DMS53 treated with DMSO at 0.1 percent for 48 hours (cell line): ENCODE data around the gene CXXC5.
A peak's percentile ranks its signal among the peaks of the same experiment; 100 is the strongest.

Experiments
- DNase-seq: peaks from one replicate; lab custom pipeline; 2025; ENCODE audit not compliant: unreplicated experiment; lab: John Stamatoyannopoulos, UW

Gene CXXC5

DNA sequence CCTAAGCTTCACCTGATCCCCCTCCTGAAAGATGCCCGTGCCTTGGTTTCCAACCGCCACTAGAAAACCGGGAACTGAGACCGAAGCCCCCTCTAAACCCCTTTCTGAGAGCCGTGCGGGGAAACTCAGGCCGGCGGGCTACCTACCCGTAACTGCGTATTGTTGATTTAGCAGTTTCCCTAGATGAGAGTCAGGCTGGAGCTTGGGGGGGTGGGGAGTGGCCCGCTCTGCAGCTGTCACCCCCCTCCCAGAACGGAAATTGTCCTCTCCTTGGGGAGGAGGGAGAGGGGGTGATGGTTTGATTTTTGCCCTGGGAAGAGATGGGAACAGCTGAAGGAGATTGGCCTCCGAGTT is 2.5 kb downstream of the CXXC5 start:
- DNase-seq: no peak

- DNase-seq: peak; percentile 45
Observed at GRCh38 chr5:139651043-139651834, 3.1 kb downstream of the CXXC5 start.

GRCh38 chr5:139651853-139652787 is 4.0 kb downstream of the CXXC5 start:
- DNase-seq: no peak

DNA sequence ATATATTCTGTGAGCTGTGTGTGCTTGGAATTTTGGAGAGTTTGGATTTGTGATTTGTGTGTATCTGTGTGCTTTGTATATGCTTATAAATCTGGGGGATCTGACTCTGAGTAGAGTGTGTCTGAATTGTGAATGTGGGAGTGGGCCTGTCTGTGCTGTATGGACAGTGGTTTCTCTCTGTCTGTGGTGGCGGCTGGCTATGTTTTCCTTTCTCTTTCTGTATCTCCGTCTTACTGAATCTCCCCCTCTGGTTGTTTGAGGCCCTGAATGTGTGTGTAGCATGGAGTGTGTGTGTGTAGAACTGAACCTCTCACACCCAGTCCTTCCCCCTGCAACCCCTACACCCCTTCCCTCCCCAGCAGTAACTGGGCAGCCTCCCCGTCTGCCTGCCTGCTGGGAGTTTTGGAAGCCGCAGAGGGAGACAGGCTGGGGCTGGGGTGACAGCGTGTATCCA is 4.7 kb downstream of the CXXC5 start:
- DNase-seq: no peak

GRCh38 chr5:139653616-139654015 is 5.5 kb downstream of the CXXC5 start:
- DNase-seq: no peak

GRCh38 chr5:139654464-139654863 is 6.3 kb downstream of the CXXC5 start:
- DNase-seq: no peak

GRCh38 chr5:139654871-139655491 is 6.8 kb downstream of the CXXC5 start:
- peak; percentile 20 for DNase-seq

DNA sequence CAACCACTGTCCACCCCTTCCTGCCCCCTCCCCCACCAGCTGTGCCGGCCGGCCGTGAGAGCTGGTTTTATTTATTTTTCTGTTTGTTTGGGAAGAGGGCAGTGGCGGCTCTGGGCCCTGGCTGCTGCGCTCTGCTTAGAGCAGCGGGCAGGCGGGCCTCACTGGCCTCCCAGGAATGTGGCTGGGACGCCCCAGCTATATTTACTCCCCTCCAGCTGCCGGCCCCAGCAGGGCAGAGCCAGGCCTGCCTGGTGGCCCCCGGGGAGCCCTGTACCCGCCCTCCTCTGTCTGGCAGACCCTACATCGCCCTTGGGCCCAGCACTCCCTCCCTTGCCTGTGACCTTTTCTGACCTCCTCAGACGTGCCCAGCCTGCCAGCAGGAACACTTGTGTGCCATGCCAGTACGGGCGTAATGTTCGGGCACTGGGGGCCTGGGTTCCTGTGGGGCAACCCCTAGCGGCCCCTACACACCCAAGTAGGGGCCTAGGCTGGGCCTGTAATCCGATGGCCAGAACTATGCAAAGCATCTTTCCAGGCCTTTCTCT is 7.7 kb downstream of the CXXC5 start:
- DNase-seq: peak; percentile 39

GRCh38 chr5:139657363-139658321 is 9.5 kb downstream of the CXXC5 start:
- no peak for DNase-seq

DNA sequence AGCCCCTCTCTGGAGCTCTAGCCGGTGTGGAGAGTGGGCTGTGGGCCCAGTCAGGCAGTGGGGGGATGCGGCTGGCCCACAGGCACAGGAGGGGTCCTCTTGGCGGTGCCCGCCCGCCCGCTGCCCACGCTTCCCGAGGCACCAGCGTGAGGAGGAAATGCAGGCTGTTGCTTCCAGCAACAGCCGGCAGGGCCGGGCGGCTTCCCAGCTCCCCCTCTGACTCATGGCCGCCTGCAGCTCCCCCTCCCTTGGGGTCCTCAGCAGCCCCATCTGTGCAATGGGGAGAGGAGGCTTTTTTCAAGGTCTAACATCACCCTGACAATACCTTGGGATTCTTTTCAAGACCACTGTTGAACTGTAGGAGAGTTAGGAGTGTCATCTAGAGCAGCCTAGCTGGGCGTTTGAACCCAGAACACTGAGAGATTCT is 10.4 kb downstream of the CXXC5 start:
- no peak for DNase-seq

DNA sequence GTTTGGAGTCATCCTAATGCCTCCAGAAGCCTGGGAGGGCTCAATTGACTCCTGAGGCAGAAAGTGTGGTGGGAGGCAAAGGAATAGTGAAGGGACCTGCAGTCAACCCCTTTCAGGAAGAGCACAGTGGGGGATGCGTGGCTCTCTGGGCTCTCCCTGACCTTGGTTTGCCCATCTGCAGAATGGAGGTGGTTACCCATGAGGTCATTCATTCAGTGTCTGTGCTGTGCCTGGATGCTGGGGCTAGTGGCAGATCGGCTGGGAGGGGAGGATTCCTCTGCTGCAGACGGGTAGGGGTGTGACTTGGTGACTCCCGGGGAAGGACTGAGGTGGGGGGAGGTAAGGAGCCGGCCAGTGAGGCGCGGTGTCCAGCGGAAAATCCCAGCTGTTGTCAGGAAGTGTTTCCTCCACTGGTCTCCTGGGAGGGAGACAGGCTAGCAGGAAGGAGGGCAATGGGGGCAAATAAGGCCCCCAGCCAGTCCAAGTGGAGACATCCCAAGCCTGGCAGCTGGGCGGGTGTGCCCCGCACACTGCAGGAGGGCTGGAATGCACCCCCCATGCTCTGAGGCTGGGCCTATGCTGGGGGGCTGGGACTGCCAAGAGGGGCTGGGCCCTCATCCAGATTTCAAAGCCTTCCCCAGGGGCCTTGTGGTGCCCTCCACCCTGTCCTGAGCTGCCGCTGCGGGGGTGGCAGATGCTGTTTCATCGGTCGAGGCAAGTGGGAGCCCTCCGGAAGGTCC is 10.9 kb downstream of the CXXC5 start:
- DNase-seq: no peak

DNA sequence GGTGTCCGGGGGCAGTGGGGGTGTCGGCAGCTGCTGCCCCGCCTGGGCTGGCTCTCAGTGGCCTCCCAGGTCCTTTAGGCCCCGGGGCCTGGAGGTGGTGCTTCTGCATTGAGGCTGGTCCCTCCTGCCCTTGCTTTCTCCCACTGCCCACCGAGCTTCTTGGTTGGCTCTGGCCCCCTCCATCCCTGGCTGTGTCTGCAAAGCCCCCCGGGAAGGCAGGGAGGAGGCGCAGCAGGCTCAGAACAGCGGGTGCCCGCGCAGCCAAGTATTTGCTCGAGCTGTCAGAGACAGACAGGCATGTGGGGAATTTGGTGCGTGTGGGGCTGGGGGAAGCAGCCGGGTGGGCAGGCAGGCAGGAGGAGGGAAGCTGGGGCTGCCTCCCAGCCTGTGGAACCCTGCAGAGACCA is 11.5 kb downstream of the CXXC5 start:
- no peak for DNase-seq

GRCh38 chr5:139660105-139660922 is 12.2 kb downstream of the CXXC5 start:
- peak; percentile 62 for DNase-seq

GRCh38 chr5:139660923-139661814 is 13.0 kb downstream of the CXXC5 start:
- DNase-seq: no peak

DNA sequence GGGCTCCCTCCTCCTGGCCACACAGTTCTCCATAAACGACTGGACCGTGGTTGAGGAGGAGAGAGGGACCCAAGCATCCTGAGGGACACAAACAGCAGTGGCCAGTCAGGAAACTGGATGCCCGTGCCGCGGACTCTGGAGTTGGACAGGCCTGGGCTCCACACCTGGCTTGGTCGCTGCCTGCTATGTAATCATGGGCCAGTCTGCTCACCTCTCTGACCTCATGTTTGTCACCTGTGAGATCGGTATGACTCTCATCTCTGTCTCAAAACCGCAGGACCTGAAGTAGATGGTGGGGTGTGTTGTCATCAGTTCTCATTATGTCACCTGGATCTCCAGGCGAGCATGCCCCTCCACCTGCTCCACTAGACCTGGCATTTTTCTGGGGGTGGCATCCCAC is 14.5 kb downstream of the CXXC5 start:
- DNase-seq: no peak

DNA sequence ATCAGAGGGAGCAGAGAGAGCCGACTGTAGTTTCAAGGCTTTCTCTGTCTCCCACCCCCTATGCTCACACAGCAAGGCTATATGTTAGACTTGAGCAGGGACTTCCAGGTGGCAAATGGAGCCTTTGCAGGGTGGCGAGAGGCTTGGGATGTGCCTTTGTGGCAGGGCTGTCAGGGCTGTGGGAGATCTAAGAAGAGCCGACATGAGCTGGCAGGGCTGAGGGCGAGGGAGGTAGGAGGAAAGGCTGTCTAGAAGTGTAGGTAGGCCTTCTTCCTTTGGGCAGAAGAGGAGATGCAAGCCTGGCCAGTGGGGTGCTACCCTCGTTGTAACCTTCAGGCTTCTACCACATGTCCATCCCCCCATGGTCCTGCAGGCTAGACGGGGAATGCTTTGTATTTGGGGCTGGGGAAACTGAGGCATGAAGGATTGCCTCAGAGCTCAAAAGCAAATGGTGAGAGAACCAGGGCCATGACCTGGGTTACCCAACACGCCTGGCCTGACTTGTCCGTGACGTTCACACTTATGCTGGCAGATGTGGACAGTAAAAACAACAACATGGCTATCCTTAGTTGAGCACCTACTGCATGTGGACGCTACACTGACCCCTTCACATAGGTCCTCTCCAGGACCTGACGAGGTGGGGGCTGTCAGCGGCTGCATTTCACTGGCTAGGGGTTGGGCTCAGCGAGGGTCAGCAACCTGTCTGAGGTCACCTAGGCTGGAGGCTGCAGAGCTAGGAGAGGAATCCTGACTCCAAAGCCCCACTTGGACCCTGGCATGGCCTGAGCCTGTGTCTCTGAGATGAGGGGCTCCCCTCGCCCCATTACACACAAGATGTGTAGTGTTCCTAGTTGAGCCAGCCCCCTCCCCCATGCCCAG is 15.3 kb downstream of the CXXC5 start:
- DNase-seq: no peak
